Effector memory CD8-positive, alpha-beta T cell (primary cell): ENCODE data around the gene DNAH5.
"Not testable (repeated sequence)": the region's sequence is repeated elsewhere in the genome, so short reads cannot be mapped to it uniquely, and the experiment has no call there.

ENCODE experiments used
- ATAC-seq: fragments of 150-1000 bp; cut with Tn5 transposase; replicated peaks from 2 replicates; pipeline ENCODE4 v1.10.0; 2021; ENCODE audit warnings: mild to moderate bottlenecking, moderate library complexity
- DNase-seq, 3 experiments: peaks; one replicate each; pipeline ENCODE4 v3.0.0; 2021
- H3K27ac Mint-ChIP-seq, 2 donors: one replicate each; pipeline ENCODE4 v1.8.0; 2022; ENCODE audit warnings: mild to moderate bottlenecking in 2 of 2, mixed read lengths in 2 of 2, moderate library complexity in 2 of 2
- H3K27me3 Mint-ChIP-seq, 2 donors: one replicate each; pipeline ENCODE4 v1.8.0; 2022; ENCODE audit warnings: mixed read lengths in 2 of 2
- H3K36me3 Mint-ChIP-seq: one replicate; pipeline ENCODE4 v1.8.0; 2022; ENCODE audit warnings: mild to moderate bottlenecking, moderate library complexity, mixed read lengths; ENCODE audit not compliant: insufficient read depth
- H3K4me1 Mint-ChIP-seq, 2 donors: one replicate each; pipeline ENCODE4 v1.8.0; 2022; ENCODE audit warnings: low read depth in 2 of 2, mixed read lengths in 2 of 2
- H3K4me3 Mint-ChIP-seq, 2 donors: one replicate each; pipeline ENCODE4 v1.8.0; 2022; ENCODE audit warnings: mild to moderate bottlenecking in 2 of 2, mixed read lengths in 2 of 2, moderate library complexity in 2 of 2
- H3K9me3 Mint-ChIP-seq, 2 donors: one replicate each; pipeline ENCODE4 v1.8.0; 2022; ENCODE audit warnings: mixed read lengths in 2 of 2

Gene DNAH5

GRCh38 chr5:13859270-13860065, 85.0 kb downstream of the DNAH5 start:
- no peaks in the 10 kb centered on the region for H3K27me3 Mint-ChIP-seq
- no peak overlapping the region for H3K27ac Mint-ChIP-seq
- H3K4me1 Mint-ChIP-seq: no peaks in the 10 kb centered on the region
- no peak for ATAC-seq
- peaks cover 9 to 13% of the 10 kb centered on the region in 2 donors for H3K9me3 Mint-ChIP-seq
- no peak overlapping the region for H3K4me3 Mint-ChIP-seq
- DNase-seq: no peak
- H3K36me3 Mint-ChIP-seq: no peaks in the 10 kb centered on the region

- no peak for ATAC-seq
- no peak overlapping the region for H3K4me3 Mint-ChIP-seq
- H3K27ac Mint-ChIP-seq: no peak overlapping the region
Measured at GRCh38 chr5:13843175-13843846, 101.2 kb downstream of the DNAH5 start.

GRCh38 chr5:13833440-13833839, 111.0 kb downstream of the DNAH5 start:
- DNase-seq (no peak), ATAC-seq (no peak)
- Mint-ChIP-seq H3K9me3 (peaks cover 18 to 24% of the 10 kb centered on the region in 2 donors), H3K36me3 (no peaks in the 10 kb centered on the region), H3K27ac (no peak overlapping the region), H3K27me3 (no peaks in the 10 kb centered on the region), H3K4me1 (no peaks in the 10 kb centered on the region), H3K4me3 (no peak overlapping the region)

More at GRCh38 chr5:13843175-13843846, 101.2 kb downstream of the DNAH5 start:
- DNase-seq: no peak
- Mint-ChIP-seq H3K9me3 (peaks cover 8% of the 10 kb centered on the region in 2 donors), H3K4me1 (no peaks in the 10 kb centered on the region), H3K36me3 (no peaks in the 10 kb centered on the region), H3K27me3 (no peaks in the 10 kb centered on the region)

GRCh38 chr5:13831351-13831750, 113.1 kb downstream of the DNAH5 start:
- DNase-seq (no peak), ATAC-seq (no peak)
- Mint-ChIP-seq H3K27me3 (no peaks in the 10 kb centered on the region), H3K36me3 (no peaks in the 10 kb centered on the region), H3K4me3 (no peak overlapping the region), H3K9me3 (peaks cover 12 to 13% of the 10 kb centered on the region in 2 donors), H3K4me1 (no peaks in the 10 kb centered on the region), H3K27ac (no peak overlapping the region)

GRCh38 chr5:13830536-13830935, 114.0 kb downstream of the DNAH5 start:
- DNase-seq: no peak
- Mint-ChIP-seq H3K9me3 (peaks cover 5 to 12% of the 10 kb centered on the region in 2 donors), H3K4me3 (no peak overlapping the region), H3K27me3 (no peaks in the 10 kb centered on the region), H3K4me1 (no peaks in the 10 kb centered on the region), H3K36me3 (no peaks in the 10 kb centered on the region), H3K27ac (no peak overlapping the region)
- ATAC-seq: no peak

- Mint-ChIP-seq H3K9me3 (peaks cover 0 to 2% of the 10 kb centered on the region in 2 donors), H3K4me1 (no peaks in the 10 kb centered on the region), H3K27ac (no peak overlapping the region)
Measured at GRCh38 chr5:13821366-13821765, 123.1 kb downstream of the DNAH5 start.

GRCh38 chr5:13816126-13816525, 128.4 kb downstream of the DNAH5 start:
- peaks cover under 1 to 3% of the 10 kb centered on the region in 2 donors for H3K9me3 Mint-ChIP-seq
- no peak overlapping the region for H3K27ac Mint-ChIP-seq
- H3K4me1 Mint-ChIP-seq: no peaks in the 10 kb centered on the region
- H3K27me3 Mint-ChIP-seq: no peaks in the 10 kb centered on the region
- DNase-seq (no peak), ATAC-seq (no peak)
- no peak overlapping the region for H3K4me3 Mint-ChIP-seq
- no peaks in the 10 kb centered on the region for H3K36me3 Mint-ChIP-seq

More at GRCh38 chr5:13821366-13821765, 123.1 kb downstream of the DNAH5 start:
- H3K27me3 Mint-ChIP-seq: no peaks in the 10 kb centered on the region
- DNase-seq (no peak), ATAC-seq (no peak)
- no peak overlapping the region for H3K4me3 Mint-ChIP-seq
- H3K36me3 Mint-ChIP-seq: no peaks in the 10 kb centered on the region

GRCh38 chr5:13814301-13814700, 130.2 kb downstream of the DNAH5 start:
- ATAC-seq (no peak), DNase-seq (no peak)
- H3K9me3 Mint-ChIP-seq: peaks cover 3 to 8% of the 10 kb centered on the region in 2 donors
- no peak overlapping the region for H3K4me3 Mint-ChIP-seq
- no peaks in the 10 kb centered on the region for H3K27me3 Mint-ChIP-seq
- no peak overlapping the region for H3K27ac Mint-ChIP-seq
- no peaks in the 10 kb centered on the region for H3K36me3 Mint-ChIP-seq
- no peaks in the 10 kb centered on the region for H3K4me1 Mint-ChIP-seq

- Mint-ChIP-seq H3K4me3 (no peak overlapping the region), H3K9me3 (peaks cover 0 to 18% of the 10 kb centered on the region in 2 donors), H3K4me1 (no peaks in the 10 kb centered on the region), H3K36me3 (no peaks in the 10 kb centered on the region), H3K27me3 (no peaks in the 10 kb centered on the region), H3K27ac (no peak overlapping the region)
- no peak for DNase-seq
- ATAC-seq: no peak
Measured at GRCh38 chr5:13809921-13810320, 134.6 kb downstream of the DNAH5 start.

- no peak for DNase-seq
- no peak for ATAC-seq
- H3K27me3 Mint-ChIP-seq: no peaks in the 10 kb centered on the region
- peaks cover 6 to 17% of the 10 kb centered on the region in 2 donors for H3K9me3 Mint-ChIP-seq
- H3K4me1 Mint-ChIP-seq: no peaks in the 10 kb centered on the region
- H3K36me3 Mint-ChIP-seq: no peaks in the 10 kb centered on the region
- no peak overlapping the region for H3K4me3 Mint-ChIP-seq
- no peak overlapping the region for H3K27ac Mint-ChIP-seq
Measured at GRCh38 chr5:13804336-13804735, 140.2 kb downstream of the DNAH5 start.

- DNase-seq, H3K4me1 Mint-ChIP-seq, H3K4me3 Mint-ChIP-seq, H3K27ac Mint-ChIP-seq, H3K36me3 Mint-ChIP-seq, ATAC-seq, H3K27me3 Mint-ChIP-seq: not testable (repeated sequence)
- peaks cover 12 to 13% of the 10 kb centered on the region in 2 donors for H3K9me3 Mint-ChIP-seq
Measured at GRCh38 chr5:13798569-13798968, 145.9 kb downstream of the DNAH5 start.

GRCh38 chr5:13785781-13786415, 158.6 kb downstream of the DNAH5 start:
- Mint-ChIP-seq H3K4me1 (no peaks in the 10 kb centered on the region), H3K27ac (no peak overlapping the region), H3K9me3 (peaks cover 8 to 22% of the 10 kb centered on the region in 2 donors), H3K27me3 (no peaks in the 10 kb centered on the region), H3K4me3 (no peak overlapping the region), H3K36me3 (no peaks in the 10 kb centered on the region)
- no peak for ATAC-seq
- no peak for DNase-seq

GRCh38 chr5:13783726-13784125, 160.8 kb downstream of the DNAH5 start:
- Mint-ChIP-seq H3K27ac (no peak overlapping the region), H3K9me3 (peaks cover 9 to 15% of the 10 kb centered on the region in 2 donors)
- ATAC-seq: no peak

More at GRCh38 chr5:13783726-13784125, 160.8 kb downstream of the DNAH5 start:
- DNase-seq: no peak
- Mint-ChIP-seq H3K4me3 (no peak overlapping the region), H3K27me3 (no peaks in the 10 kb centered on the region), H3K4me1 (no peaks in the 10 kb centered on the region), H3K36me3 (no peaks in the 10 kb centered on the region)
